Stomach smooth muscle (tissue), 2 donors: Measurements from ENCODE around the gene ADIG.

Source experiments
- H3K27ac ChIP-seq: one replicate; pipeline ENCODE4 v1.7.0; 2013; ENCODE audit warnings: mild to moderate bottlenecking, low read length, inconsistent platforms
- H3K27me3 ChIP-seq, 2 donors: one replicate each; pipeline ENCODE4 v1.7.0; 2013; ENCODE audit warnings: low read length in 2 of 2; ENCODE audit not compliant: insufficient read depth in 2 of 2, control insufficient read depth in 1 of 2
- H3K36me3 ChIP-seq, 2 donors: one replicate each; pipeline ENCODE4 v1.7.0; 2013; ENCODE audit warnings: low read length in 2 of 2; ENCODE audit not compliant: control insufficient read depth in 2 of 2, insufficient read depth in 2 of 2
- H3K4me1 ChIP-seq: one replicate; pipeline ENCODE4 v1.7.0; 2013; ENCODE audit warnings: low read length; ENCODE audit not compliant: control insufficient read depth, insufficient read depth
- H3K4me3 ChIP-seq, 2 donors: one replicate each; pipeline ENCODE4 v1.7.0; 2013; ENCODE audit warnings: low read length in 2 of 2
- H3K9ac ChIP-seq, 2 donors: one replicate each; pipeline ENCODE4 v1.7.0; 2013; ENCODE audit warnings: low read length in 2 of 2, mild to moderate bottlenecking in 1 of 2
- H3K9me3 ChIP-seq, 2 donors: one replicate each; pipeline ENCODE4 v1.7.0; 2013; ENCODE audit warnings: low read length in 2 of 2; ENCODE audit not compliant: control insufficient read depth in 2 of 2
- donor health status: healthy.
- donor health status: Pancreatic carcinoma.

The ADIG gene

GRCh38 chr20:38581013-38581412 lies at the start of gene ADIG:
ADIG (plus strand) TSS chr20:38581197; CDS start chr20:38581251, 54 bp downstream.
- H3K9me3 ChIP-seq: no peaks in the 10 kb centered on the region
- no peak within 1 kb of the TSS for H3K27ac ChIP-seq
- H3K36me3 ChIP-seq: peaks cover 4 to 15% of the 10 kb centered on the region in 2 donors
- no peak within 1 kb of the TSS for H3K4me3 ChIP-seq
- H3K4me1 ChIP-seq: no peaks in the 10 kb centered on the region
- no peak within 1 kb of the TSS for H3K9ac ChIP-seq
- H3K27me3 ChIP-seq: peaks cover 3 to 12% of the 10 kb centered on the region in 2 donors

- peaks cover 35 to 48% of the 10 kb centered on the region in 2 donors for H3K36me3 ChIP-seq
- no peaks in the 10 kb centered on the region for H3K4me1 ChIP-seq
- no peak overlapping the region for H3K4me3 ChIP-seq
Measured at GRCh38 chr20:38534756-38535155, 46.2 kb upstream of the ADIG start.

GRCh38 chr20:38536310-38536709 lies 44.7 kb upstream of the ADIG start:
- no peaks in the 10 kb centered on the region for H3K4me1 ChIP-seq

More at GRCh38 chr20:38534756-38535155, 46.2 kb upstream of the ADIG start:
- Histone ChIP-seq H3K9ac (no peak overlapping the region), H3K9me3 (no peaks in the 10 kb centered on the region), H3K27me3 (no peaks in the 10 kb centered on the region), H3K27ac (no peak overlapping the region)

GRCh38 chr20:38537176-38537575 lies 43.8 kb upstream of the ADIG start:
- H3K4me1 ChIP-seq: no peaks in the 10 kb centered on the region
- no peaks in the 10 kb centered on the region for H3K9me3 ChIP-seq
- H3K36me3 ChIP-seq: peaks cover 52 to 61% of the 10 kb centered on the region in 2 donors
- H3K9ac ChIP-seq: no peak overlapping the region
- no peak overlapping the region for H3K4me3 ChIP-seq
- no peak overlapping the region for H3K27ac ChIP-seq
- no peaks in the 10 kb centered on the region for H3K27me3 ChIP-seq

More at GRCh38 chr20:38536310-38536709, 44.7 kb upstream of the ADIG start:
- no peak overlapping the region for H3K9ac ChIP-seq
- no peak overlapping the region for H3K27ac ChIP-seq
- no peak overlapping the region for H3K4me3 ChIP-seq
- peaks cover 45 to 58% of the 10 kb centered on the region in 2 donors for H3K36me3 ChIP-seq
- no peaks in the 10 kb centered on the region for H3K9me3 ChIP-seq
- H3K27me3 ChIP-seq: no peaks in the 10 kb centered on the region

- no peaks in the 10 kb centered on the region for H3K9me3 ChIP-seq
- no peaks in the 10 kb centered on the region for H3K4me1 ChIP-seq
- peaks cover 50 to 51% of the 10 kb centered on the region in 2 donors for H3K36me3 ChIP-seq
- H3K9ac ChIP-seq: no peak overlapping the region
- no peak overlapping the region for H3K27ac ChIP-seq
- H3K27me3 ChIP-seq: no peaks in the 10 kb centered on the region
- no peak overlapping the region for H3K4me3 ChIP-seq
Measured at GRCh38 chr20:38538789-38539188, 42.2 kb upstream of the ADIG start.

GRCh38 chr20:38543014-38543906 lies 37.7 kb upstream of the ADIG start:
- Histone ChIP-seq H3K9ac (no peak overlapping the region), H3K27ac (no peak overlapping the region), H3K4me3 (no peak overlapping the region), H3K9me3 (no peaks in the 10 kb centered on the region), H3K27me3 (no peaks in the 10 kb centered on the region), H3K4me1 (no peaks in the 10 kb centered on the region), H3K36me3 (peaks cover 46 to 56% of the 10 kb centered on the region in 2 donors)

GRCh38 chr20:38545771-38546170 lies 35.2 kb upstream of the ADIG start:
- Histone ChIP-seq H3K4me3 (no peak overlapping the region), H3K36me3 (peaks cover 44 to 45% of the 10 kb centered on the region in 2 donors), H3K27me3 (no peaks in the 10 kb centered on the region), H3K9ac (no peak overlapping the region), H3K27ac (no peak overlapping the region), H3K9me3 (no peaks in the 10 kb centered on the region), H3K4me1 (no peaks in the 10 kb centered on the region)

- H3K4me1 ChIP-seq: no peaks in the 10 kb centered on the region
- H3K27me3 ChIP-seq: no peaks in the 10 kb centered on the region
- H3K9me3 ChIP-seq: no peaks in the 10 kb centered on the region
- H3K4me3 ChIP-seq: no peak overlapping the region
- peaks cover 34 to 37% of the 10 kb centered on the region in 2 donors for H3K36me3 ChIP-seq
- no peak overlapping the region for H3K27ac ChIP-seq
- no peak overlapping the region for H3K9ac ChIP-seq
Measured at GRCh38 chr20:38547288-38548085, 33.5 kb upstream of the ADIG start.

GRCh38 chr20:38548356-38549083 lies 32.5 kb upstream of the ADIG start:
- Histone ChIP-seq H3K9ac (no peak overlapping the region), H3K36me3 (peaks cover 42% of the 10 kb centered on the region in 2 donors), H3K9me3 (no peaks in the 10 kb centered on the region)

GRCh38 chr20:38550274-38550673 lies 30.7 kb upstream of the ADIG start:
- Histone ChIP-seq H3K27me3 (no peaks in the 10 kb centered on the region), H3K4me1 (no peaks in the 10 kb centered on the region), H3K4me3 (no peak overlapping the region), H3K36me3 (peaks cover 44 to 49% of the 10 kb centered on the region in 2 donors), H3K27ac (no peak overlapping the region), H3K9ac (no peak overlapping the region), H3K9me3 (no peaks in the 10 kb centered on the region)

More at GRCh38 chr20:38548356-38549083, 32.5 kb upstream of the ADIG start:
- no peak overlapping the region for H3K27ac ChIP-seq
- H3K27me3 ChIP-seq: no peaks in the 10 kb centered on the region
- H3K4me1 ChIP-seq: no peaks in the 10 kb centered on the region
- no peak overlapping the region for H3K4me3 ChIP-seq
